ENCODE measurements around the gene SRSF10.

Gene SRSF10

GRCh38 chr1:23979881-23980727 is at the start of gene SRSF10 (continued):
- TF ChIP-seq ZNF157 (tag by site-specific recombination; IDR thresholded peaks at IDR 0.05), result no peak
- peak; percentile 82 for TF ChIP-seq KLF8 (tag by site-specific recombination; IDR thresholded peaks at IDR 0.05)

GRCh38 chr1:24027838-24028468 is 47.8 kb upstream of the SRSF10 start:
- CTCF ChIA-PET, result interaction anchor here (0.5 to 3.9 kb wide), 29 partner anchors 9 to 575 kb away, joined by 3 to 21 read pairs (median 4); no protein-coding TSS in a partner anchor
- Histone ChIP-seq H3K9me3 (ENCODE audit: control insufficient read depth, insufficient read depth, low read depth, low read length) (no peaks in the 10 kb centered on the region), H3K27ac (ENCODE audit: extremely low read depth, low read depth, low read length) (no peak overlapping the region), H3K36me3 (ENCODE audit: control insufficient read depth in 2 of 2, insufficient read depth in 1 of 2, low read length in 2 of 2) (no peaks in the 10 kb centered on the region), H3K4me3 (ENCODE audit: low read depth, low read length) (no peak overlapping the region), H3K4me1 (ENCODE audit: control insufficient read depth, insufficient read depth, low read length) (no peaks in the 10 kb centered on the region)
- TF ChIP-seq ZNF654 (tag by site-specific recombination; IDR thresholded peaks at IDR 0.05; ENCODE audit: low read depth) (peak; percentile 27), PBX3 (CRISPR knock-in tag; IDR thresholded peaks at IDR 0.05) (no peak), ZNF670 (tag by site-specific recombination; IDR thresholded peaks at IDR 0.05; ENCODE audit: low read depth) (no peak), CTCF (tag by site-specific recombination; IDR thresholded peaks at IDR 0.05) (0 out of 2 replicates have a peak, but pooled peaks have one; percentile 30), ATF2 (tag by site-specific recombination; IDR thresholded peaks at IDR 0.05; ENCODE audit: low read depth) (no peak), ZSCAN18 (tag by site-specific recombination; IDR thresholded peaks at IDR 0.05) (no peak), WT1 (tag by site-specific recombination; IDR thresholded peaks at IDR 0.05) (no peak)
- POLR2A ChIA-PET, result interaction anchor here (0.6 to 2.5 kb wide), 5 partner anchors 9 to 69 kb away, joined by 3 to 15 read pairs (median 7); partner anchors contain the start of genes PNRC2 and SRSF10

GRCh38 chr1:24022581-24023361 is 42.6 kb upstream of the SRSF10 start:
- peak; percentile 99 for TF ChIP-seq EGR2 (tag by site-specific recombination; IDR thresholded peaks at IDR 0.05; ENCODE audit: low read depth)
- TF ChIP-seq PRDM10 (tag by site-specific recombination; IDR thresholded peaks at IDR 0.05), result peak; percentile 84
- peak; percentile 99 for TF ChIP-seq ZFHX2 (tag by site-specific recombination; conservative IDR thresholded peaks at IDR 0.05)
- peak; percentile 84 for TF ChIP-seq ZNF10 (tag by site-specific recombination; IDR thresholded peaks at IDR 0.05)
- TF ChIP-seq GLI2 (tag by site-specific recombination; IDR thresholded peaks at IDR 0.05; ENCODE audit: borderline replicate concordance, low read depth), result no peak
- TF ChIP-seq KLF1 (tag by site-specific recombination; IDR thresholded peaks at IDR 0.05), result no peak
- Histone ChIP-seq H3K36me3 (ENCODE audit: control insufficient read depth in 2 of 2, insufficient read depth in 1 of 2, low read length in 2 of 2) (no peaks in the 10 kb centered on the region), H3K27ac (ENCODE audit: extremely low read depth, low read depth, low read length) (no peak overlapping the region), H3K4me3 (ENCODE audit: low read depth, low read length) (no peak overlapping the region), H3K9me3 (ENCODE audit: control insufficient read depth, insufficient read depth, low read depth, low read length) (no peaks in the 10 kb centered on the region), H3K4me1 (ENCODE audit: control insufficient read depth, insufficient read depth, low read length) (peaks cover 9% of the 10 kb centered on the region)
- ChIA-PET CTCF (interaction anchor here (0.9 kb wide), 1 partner anchor 11 kb away, joined by 5 read pairs; no protein-coding TSS in a partner anchor), POLR2A (interaction anchor here (1.5 kb wide), 1 partner anchor 42 kb away, joined by 7 read pairs; the partner anchor contains the start of gene SRSF10)
